Tibial artery (tissue), 4 donors: ENCODE results near the gene SLC25A30.

Source experiments
- DNase-seq, 2 donors: peaks; one replicate each; pipeline ENCODE4 v3.0.0-alpha.2; 2019
- H3K27ac ChIP-seq, 2 donors: fragments of 200-600 bp; sonication (generic) in 1 of 2; 1 replicate in 1 of 2; 2 replicates in 1 of 2; pipeline ENCODE4 v1.5.1; 2018 to 2019; ENCODE audit warnings: mild to moderate bottlenecking in 1 of 2
- H3K27me3 ChIP-seq, 2 donors: fragments of 200-600 bp; sonication (generic) in 1 of 2; one replicate each; pipeline versions ENCODE4 v1.5.1 to v1.6.0; 2016 to 2019
- H3K36me3 ChIP-seq, 3 donors: fragments of 200-600 bp; sonication (generic) in 2 of 3; one replicate each; pipeline ENCODE4 v1.5.1; 2016 to 2019; ENCODE audit warnings: mild to moderate bottlenecking in 2 of 3
- H3K4me1 ChIP-seq, 4 donors: fragments of 200-600 bp; sonication (generic) in 2 of 4; 1 replicate in 3 of 4; 2 replicates in 1 of 4; pipeline ENCODE4 v1.5.1; 2016 to 2019
- H3K4me3 ChIP-seq, 2 donors: fragments of 200-600 bp; sonication (generic) in 1 of 2; 1 replicate in 1 of 2; 2 replicates in 1 of 2; pipeline ENCODE4 v1.5.1; 2018 to 2019; ENCODE audit warnings: mild to moderate bottlenecking in 2 of 2
- H3K9me3 ChIP-seq, 3 donors: fragments of 200-600 bp; sonication (generic) in 1 of 3; one replicate each; pipeline ENCODE4 v1.5.1; 2016 to 2019
- CTCF ChIP-seq, 2 experiments: fragments of 200-600 bp in 1 of 2; fragments of 450-650 bp in 1 of 2; IDR thresholded peaks; one replicate each; pipeline ENCODE4 v1.5.1; 2017 to 2019; ENCODE audit warnings: antibody characterized with exemption in 2 of 2, mild to moderate bottlenecking in 1 of 2, moderate library complexity in 1 of 2
- intact Hi-C: fragments of 100-400 bp; cut with DNase I; formaldehyde crosslinking; loops from one replicate; pipeline ENCODE4 v1.15.0; 2023; ENCODE audit warnings: low total_unique reads

Gene SLC25A30

GRCh38 chr13:45445053-45445452 is 26.9 kb upstream of the SLC25A30 start:
- Histone ChIP-seq H3K27ac (no peak overlapping the region), H3K4me3 (no peak overlapping the region), H3K9me3 (no peaks in the 10 kb centered on the region), H3K27me3 (no peaks in the 10 kb centered on the region), H3K36me3 (no peaks in the 10 kb centered on the region), H3K4me1 (peaks cover 0 to 12% (median 3%) of the 10 kb centered on the region in 4 donors)
- intact Hi-C loops = no loop called here
- DNase-seq = no peak
- TF ChIP-seq CTCF (IDR thresholded peaks at IDR 0.05) = no peak

GRCh38 chr13:45441633-45442032 is 23.5 kb upstream of the SLC25A30 start:
- H3K27me3 ChIP-seq = no peaks in the 10 kb centered on the region
- DNase-seq = no peak
- H3K4me1 ChIP-seq = peaks cover 0 to 13% (median 3%) of the 10 kb centered on the region in 4 donors
- H3K9me3 ChIP-seq = no peaks in the 10 kb centered on the region
- no peak for TF ChIP-seq CTCF (IDR thresholded peaks at IDR 0.05)
- no peak overlapping the region for H3K4me3 ChIP-seq
- intact Hi-C loops = no loop called here
- H3K27ac ChIP-seq = no peak overlapping the region
- H3K36me3 ChIP-seq = no peaks in the 10 kb centered on the region

- DNase-seq = no peak
- intact Hi-C loops = no loop called here
- H3K27me3 ChIP-seq = no peaks in the 10 kb centered on the region
- H3K9me3 ChIP-seq = no peaks in the 10 kb centered on the region
- TF ChIP-seq CTCF (IDR thresholded peaks at IDR 0.05) = no peak
- peaks cover 0 to 13% (median 3%) of the 10 kb centered on the region in 4 donors for H3K4me1 ChIP-seq
- H3K36me3 ChIP-seq = no peaks in the 10 kb centered on the region
- peak overlapping the region in 1 of 2 donors; percentile 1 for H3K27ac ChIP-seq
- H3K4me3 ChIP-seq = no peak overlapping the region
These were observed 21.7 kb upstream of the SLC25A30 start for GRCh38 chr13:45439781-45440462.

DNA sequence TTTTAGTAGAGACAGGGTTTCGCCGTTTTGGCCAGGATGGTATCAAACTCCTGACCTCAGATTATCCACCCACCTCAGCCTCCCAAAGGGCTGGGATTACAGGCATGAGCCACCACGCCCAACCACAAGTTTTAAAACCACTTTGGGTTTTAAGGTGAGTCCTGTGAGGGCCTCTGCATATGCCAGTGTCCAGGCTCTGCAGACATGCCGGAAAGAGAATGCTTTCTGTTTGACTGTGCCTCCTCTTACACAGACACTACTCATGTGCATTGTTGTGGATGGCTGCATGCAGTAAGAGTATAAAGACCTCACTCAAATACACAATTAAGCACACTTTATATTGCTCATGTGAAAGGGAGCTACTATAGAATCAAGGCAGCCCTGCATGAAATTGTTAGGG is 20.8 kb upstream of the SLC25A30 start:
- no peak for DNase-seq
- no peak for TF ChIP-seq CTCF (IDR thresholded peaks at IDR 0.05)
- Histone ChIP-seq H3K27ac (no peak overlapping the region), H3K4me1 (peaks cover 0 to 13% (median 3%) of the 10 kb centered on the region in 4 donors), H3K9me3 (no peaks in the 10 kb centered on the region), H3K36me3 (no peaks in the 10 kb centered on the region), H3K4me3 (no peak overlapping the region), H3K27me3 (no peaks in the 10 kb centered on the region)
- intact Hi-C loops = no loop called here

- DNase-seq = no peak
- Histone ChIP-seq H3K4me3 (no peak overlapping the region), H3K27ac (no peak overlapping the region), H3K27me3 (no peaks in the 10 kb centered on the region), H3K9me3 (no peaks in the 10 kb centered on the region), H3K4me1 (peaks cover 0 to 13% (median 3%) of the 10 kb centered on the region in 4 donors), H3K36me3 (no peaks in the 10 kb centered on the region)
- no peak for TF ChIP-seq CTCF (IDR thresholded peaks at IDR 0.05)
- intact Hi-C loops = no loop called here
These were observed 19.8 kb upstream of the SLC25A30 start for GRCh38 chr13:45437947-45438346.
